IPS-15b (cell line): ENCODE measurements around the gene MLXIP.

Experiments
- H3K27me3 ChIP-seq: one replicate; pipeline ENCODE4 v1.6.1; 2013; ENCODE audit warnings: low read length; ENCODE audit not compliant: control insufficient read depth, insufficient read depth
- H3K36me3 ChIP-seq: one replicate; pipeline ENCODE4 v1.6.1; 2013; ENCODE audit warnings: low read length; ENCODE audit not compliant: control insufficient read depth, insufficient read depth
- H3K4me1 ChIP-seq: one replicate; pipeline ENCODE4 v1.6.1; 2013; ENCODE audit warnings: mild to moderate bottlenecking, low read length; ENCODE audit not compliant: control insufficient read depth, insufficient read depth
- H3K4me3 ChIP-seq: one replicate; pipeline ENCODE4 v1.5.1; 2013; ENCODE audit warnings: low read depth, low read length
- H3K9ac ChIP-seq: one replicate; pipeline ENCODE4 v1.6.1; 2013; ENCODE audit warnings: low read depth, mild to moderate bottlenecking, low read length
- H3K9me3 ChIP-seq: one replicate; pipeline ENCODE4 v1.6.1; 2013; ENCODE audit warnings: mild to moderate bottlenecking, low read length; ENCODE audit not compliant: control insufficient read depth, insufficient read depth

The MLXIP gene

DNA sequence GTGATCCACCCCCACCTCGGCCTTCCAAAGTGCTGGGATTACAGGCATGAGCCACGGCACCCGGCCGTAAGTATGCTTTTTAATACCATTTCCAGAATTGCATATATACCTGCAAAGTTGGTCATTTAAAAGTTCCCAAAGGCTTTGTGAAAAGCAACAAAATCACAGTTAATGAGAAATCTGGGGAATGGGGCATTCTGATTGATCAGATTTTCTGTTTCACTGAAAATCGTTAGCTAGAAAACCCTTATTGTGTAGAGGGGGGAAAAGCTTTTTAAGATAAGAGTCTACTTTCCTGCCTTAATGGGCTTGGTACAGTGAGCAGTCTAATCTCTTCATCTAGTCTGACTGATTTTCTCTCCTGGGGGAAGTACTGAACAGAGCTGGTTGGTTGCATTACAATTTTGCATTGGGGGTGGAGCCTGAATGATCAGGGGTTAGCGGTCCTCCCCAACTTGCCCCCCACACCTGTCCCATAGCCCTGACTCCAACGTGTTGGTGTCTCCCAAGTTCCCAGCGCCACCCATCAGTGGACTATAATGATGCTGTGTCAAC lies 71.6 kb downstream of the MLXIP start:
- Histone ChIP-seq H3K4me3 (no peak overlapping the region), H3K4me1 (no peaks in the 10 kb centered on the region), H3K36me3 (no peaks in the 10 kb centered on the region), H3K9ac (no peak overlapping the region), H3K9me3 (no peaks in the 10 kb centered on the region), H3K27me3 (no peaks in the 10 kb centered on the region)

DNA sequence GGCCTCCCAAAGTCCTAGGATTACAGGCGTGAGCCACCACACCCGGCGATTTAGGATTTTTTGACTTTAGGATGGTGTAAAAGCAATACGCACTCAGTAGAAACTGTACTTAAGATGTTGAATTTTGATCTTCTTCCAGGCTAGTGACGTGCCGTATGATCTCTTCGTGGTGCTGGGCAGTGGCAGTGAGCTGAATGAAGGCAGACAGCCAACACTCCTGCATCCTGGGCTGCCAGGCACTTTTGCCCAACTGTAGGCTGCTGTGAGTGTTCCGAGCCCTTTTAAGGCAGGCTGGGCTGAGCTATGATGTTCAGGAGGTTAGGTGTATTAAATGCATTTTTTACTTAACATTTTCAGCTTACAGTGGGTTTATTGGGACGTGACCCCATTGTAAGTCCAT lies 74.2 kb downstream of the MLXIP start:
- no peak overlapping the region for H3K4me3 ChIP-seq
- no peaks in the 10 kb centered on the region for H3K4me1 ChIP-seq
- H3K9me3 ChIP-seq = no peaks in the 10 kb centered on the region
- H3K27me3 ChIP-seq = no peaks in the 10 kb centered on the region
- no peaks in the 10 kb centered on the region for H3K36me3 ChIP-seq
- H3K9ac ChIP-seq = no peak overlapping the region

DNA sequence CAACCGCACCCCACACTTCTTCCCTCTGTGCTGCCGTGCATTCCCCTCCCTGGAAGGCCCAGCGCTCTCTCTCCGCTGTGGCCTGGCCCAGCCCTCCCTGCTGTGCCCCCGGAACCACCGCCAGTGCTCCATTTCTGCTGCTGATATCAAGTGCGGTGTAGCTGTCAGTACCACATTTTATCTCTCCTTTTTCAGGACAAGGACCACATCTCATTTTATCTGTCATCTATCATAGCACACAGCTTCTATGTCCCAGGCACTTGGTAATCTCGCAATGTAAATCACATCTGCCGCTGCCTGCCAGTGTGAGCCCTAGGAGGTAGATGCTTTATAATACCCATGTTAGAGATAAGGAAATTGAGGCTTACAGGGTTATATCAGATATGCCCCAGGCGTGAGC lies 77.1 kb downstream of the MLXIP start:
- no peaks in the 10 kb centered on the region for H3K27me3 ChIP-seq
- no peaks in the 10 kb centered on the region for H3K36me3 ChIP-seq
- no peak overlapping the region for H3K4me3 ChIP-seq
- no peak overlapping the region for H3K9ac ChIP-seq
- no peaks in the 10 kb centered on the region for H3K4me1 ChIP-seq
- H3K9me3 ChIP-seq = no peaks in the 10 kb centered on the region

DNA sequence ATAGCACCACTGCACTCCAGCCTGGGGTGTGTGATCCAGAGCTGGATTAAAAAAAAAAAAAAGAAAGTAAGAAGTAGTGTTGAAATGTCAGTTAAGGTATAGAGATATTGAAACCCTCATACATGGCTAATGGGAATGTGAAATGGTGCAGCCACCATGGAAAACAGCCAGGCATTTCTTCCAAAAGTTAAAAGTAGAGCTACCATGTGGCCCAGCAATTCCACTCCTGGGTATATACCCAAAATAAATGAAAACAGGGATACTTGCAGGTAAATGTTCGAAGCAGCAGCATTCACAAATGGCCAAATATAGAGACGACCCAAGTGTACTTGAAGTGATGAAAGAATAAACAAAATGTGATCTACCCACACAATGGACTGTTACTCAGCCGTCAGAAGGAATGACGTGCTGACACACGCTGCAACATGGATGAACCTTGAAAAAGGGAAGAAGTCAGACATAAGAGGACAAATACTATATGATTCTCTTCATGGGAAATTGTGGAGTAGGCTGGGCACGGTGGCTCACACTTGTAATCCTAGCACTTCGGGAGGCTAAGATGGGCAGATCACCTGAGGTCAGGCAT lies 80.2 kb downstream of the MLXIP start:
- H3K9ac ChIP-seq = no peak overlapping the region
- H3K4me1 ChIP-seq = no peaks in the 10 kb centered on the region
- no peaks in the 10 kb centered on the region for H3K27me3 ChIP-seq
- H3K4me3 ChIP-seq = no peak overlapping the region
- H3K36me3 ChIP-seq = no peaks in the 10 kb centered on the region
- H3K9me3 ChIP-seq = no peaks in the 10 kb centered on the region

DNA sequence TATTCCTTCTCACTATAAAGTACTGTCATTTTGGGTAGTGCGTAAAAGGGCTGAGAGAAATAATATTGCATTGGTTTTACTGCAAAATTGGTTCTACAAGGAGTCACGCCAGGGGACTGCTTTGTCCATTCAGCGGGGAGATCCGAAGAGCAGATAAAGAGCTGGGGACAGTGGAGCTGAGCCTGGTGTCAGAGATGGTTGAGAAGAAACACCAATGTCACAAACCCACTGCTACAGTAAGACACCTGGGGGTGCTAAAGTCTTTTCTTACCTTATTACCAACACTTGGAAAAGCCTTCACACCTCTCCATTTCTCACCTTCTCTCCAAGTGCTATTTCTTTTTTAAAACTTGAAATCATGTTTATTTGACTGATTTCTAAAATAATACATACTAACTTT lies 81.3 kb downstream of the MLXIP start:
- Histone ChIP-seq H3K4me1 (no peaks in the 10 kb centered on the region), H3K9ac (no peak overlapping the region), H3K36me3 (no peaks in the 10 kb centered on the region), H3K4me3 (no peak overlapping the region), H3K9me3 (no peaks in the 10 kb centered on the region), H3K27me3 (no peaks in the 10 kb centered on the region)

DNA sequence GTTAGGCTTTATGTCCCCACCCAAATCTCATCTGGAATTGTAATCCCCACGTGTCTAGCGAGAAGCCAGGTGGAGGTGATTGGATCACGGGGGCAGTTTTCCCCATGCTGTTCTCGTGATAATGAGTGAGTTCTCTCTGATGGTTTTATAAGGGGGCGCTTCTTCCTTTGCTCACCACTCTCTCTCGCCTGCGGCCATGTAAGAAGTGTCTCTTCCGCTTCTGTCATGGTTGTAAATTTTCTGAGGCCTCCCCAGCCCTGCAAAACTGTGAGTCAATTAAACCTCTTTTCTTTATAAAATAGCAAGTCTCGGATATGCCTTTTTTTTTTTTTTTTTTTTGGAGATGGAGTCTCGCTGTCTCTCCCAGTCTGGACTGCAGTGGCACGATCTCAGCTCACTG lies 82.2 kb downstream of the MLXIP start:
- no peaks in the 10 kb centered on the region for H3K27me3 ChIP-seq

DNA sequence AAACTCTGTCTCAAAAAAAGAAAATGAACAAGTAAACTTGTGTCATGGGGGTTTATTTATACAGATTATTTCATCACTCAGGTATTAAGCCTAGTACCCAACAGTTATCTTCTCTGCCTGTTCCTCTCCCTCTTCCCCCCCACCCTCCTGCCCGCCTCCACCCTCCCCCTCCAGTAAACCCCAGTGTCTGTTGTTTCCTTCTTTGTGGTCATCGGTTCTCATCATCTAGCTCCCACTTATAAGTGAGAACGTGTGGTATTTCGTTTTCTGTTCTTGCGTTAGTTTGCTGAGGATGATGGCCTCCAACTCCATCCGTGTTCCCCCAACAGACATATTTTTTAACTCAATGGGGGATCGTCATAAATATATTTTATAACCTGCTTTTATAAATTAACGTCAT lies 83.1 kb downstream of the MLXIP start:
- no peak overlapping the region for H3K4me3 ChIP-seq
- no peak overlapping the region for H3K9ac ChIP-seq
- H3K27me3 ChIP-seq = no peaks in the 10 kb centered on the region
- no peaks in the 10 kb centered on the region for H3K4me1 ChIP-seq
- no peaks in the 10 kb centered on the region for H3K36me3 ChIP-seq
- no peaks in the 10 kb centered on the region for H3K9me3 ChIP-seq

More for the DNA sequence above, 82.2 kb downstream of the MLXIP start:
- no peak overlapping the region for H3K9ac ChIP-seq
- H3K4me3 ChIP-seq = no peak overlapping the region
- H3K4me1 ChIP-seq = no peaks in the 10 kb centered on the region
- no peaks in the 10 kb centered on the region for H3K9me3 ChIP-seq
- H3K36me3 ChIP-seq = no peaks in the 10 kb centered on the region

DNA sequence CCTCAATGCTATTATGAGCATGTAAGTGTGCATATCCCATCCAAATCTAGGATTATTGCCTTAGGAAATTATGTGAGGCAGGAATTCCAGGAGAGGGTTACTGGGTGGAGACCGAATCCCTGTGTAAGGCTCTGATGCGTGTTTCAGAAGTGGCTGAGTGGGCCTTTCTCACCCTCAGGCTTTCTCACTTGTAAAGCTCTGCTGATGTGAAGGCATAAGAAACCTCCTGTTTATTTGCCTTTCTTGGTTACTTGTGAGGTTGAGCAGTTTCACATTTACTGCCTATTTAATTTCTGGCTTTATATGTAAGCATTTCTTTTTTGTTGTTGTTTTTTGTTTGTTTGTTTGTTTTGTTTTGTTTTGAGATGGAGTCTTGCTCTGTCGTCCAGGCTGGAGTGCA lies 84.4 kb downstream of the MLXIP start:
- H3K9ac ChIP-seq = no peak overlapping the region
- H3K4me1 ChIP-seq = no peaks in the 10 kb centered on the region
- H3K9me3 ChIP-seq = no peaks in the 10 kb centered on the region
- no peak overlapping the region for H3K4me3 ChIP-seq
- no peaks in the 10 kb centered on the region for H3K27me3 ChIP-seq
- H3K36me3 ChIP-seq = no peaks in the 10 kb centered on the region

DNA sequence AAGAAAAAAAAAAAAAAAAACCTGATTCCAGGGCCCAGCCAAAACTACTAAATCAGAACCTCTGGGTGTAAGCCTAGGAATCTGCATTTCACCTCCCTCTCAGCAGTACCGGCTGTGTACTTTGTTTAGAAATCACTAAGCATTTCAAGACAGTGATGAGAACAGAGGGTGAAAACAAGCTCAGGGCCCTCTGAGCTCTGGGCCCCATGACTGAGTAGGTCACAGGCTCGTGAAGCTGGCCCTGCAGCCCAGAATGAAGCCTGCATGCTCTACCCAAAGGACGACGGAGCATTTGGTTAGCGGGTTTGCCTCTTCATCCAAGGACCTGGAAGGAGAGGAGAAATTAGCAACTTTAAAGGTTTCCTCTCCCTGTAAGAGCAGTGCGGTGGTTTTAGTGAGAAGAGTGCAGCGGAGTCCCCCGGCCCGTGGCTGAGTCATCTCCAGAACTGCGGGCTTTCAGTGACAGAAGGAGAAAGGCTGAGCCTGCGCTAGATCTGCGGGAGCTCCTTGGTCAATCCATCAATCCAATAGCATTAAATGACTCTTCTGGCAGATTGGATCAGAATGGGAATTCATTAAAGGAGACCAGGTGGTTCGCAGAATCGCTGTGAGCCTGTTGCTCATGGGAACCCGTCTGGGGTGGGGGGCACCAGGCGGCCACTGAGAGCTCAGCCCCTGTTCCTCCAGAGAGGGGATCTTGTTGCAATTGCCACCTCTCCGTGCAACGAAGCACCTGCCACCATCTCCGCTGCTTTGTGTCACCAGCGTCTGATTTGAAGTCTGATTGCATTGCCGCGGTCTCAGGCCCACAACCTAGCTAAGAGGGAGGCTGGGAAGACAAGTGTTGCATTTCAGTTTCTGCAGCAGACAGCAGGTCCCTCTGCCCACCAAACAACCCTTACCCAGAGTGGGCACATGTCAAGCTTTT lies 88.1 kb downstream of the MLXIP start:
- H3K9me3 ChIP-seq = no peaks in the 10 kb centered on the region
- no peak overlapping the region for H3K4me3 ChIP-seq
- no peaks in the 10 kb centered on the region for H3K36me3 ChIP-seq
- H3K27me3 ChIP-seq = no peaks in the 10 kb centered on the region
- no peak overlapping the region for H3K9ac ChIP-seq
- no peaks in the 10 kb centered on the region for H3K4me1 ChIP-seq

DNA sequence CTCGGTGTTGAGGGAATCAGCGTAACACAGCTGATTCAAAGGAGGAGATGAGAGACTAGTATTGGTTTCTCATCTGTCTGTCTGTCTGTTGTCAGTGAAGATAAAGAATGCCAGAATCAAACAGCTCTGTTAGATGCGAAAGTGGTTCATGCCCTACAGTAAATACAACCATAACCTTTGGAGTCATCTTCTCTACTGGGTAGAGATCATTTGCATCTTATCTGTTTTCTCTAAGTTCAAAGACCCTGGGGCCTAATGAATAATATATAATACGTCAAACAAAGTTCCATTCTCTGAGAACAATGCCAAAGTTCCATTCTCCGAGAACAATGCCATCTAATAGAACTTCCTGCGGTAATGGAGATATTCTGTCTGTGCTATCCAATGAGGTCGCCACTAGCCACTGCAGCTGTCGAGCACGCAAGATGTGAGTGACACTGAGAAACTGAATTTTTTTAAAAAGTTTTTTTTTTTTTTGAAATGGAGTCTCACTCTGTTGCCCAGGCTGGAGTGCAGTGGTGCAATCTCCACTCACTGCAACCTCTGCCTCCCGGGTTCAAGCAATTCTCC lies 88.9 kb downstream of the MLXIP start:
- Histone ChIP-seq H3K4me1 (no peaks in the 10 kb centered on the region), H3K27me3 (no peaks in the 10 kb centered on the region), H3K9me3 (no peaks in the 10 kb centered on the region), H3K4me3 (no peak overlapping the region), H3K36me3 (no peaks in the 10 kb centered on the region), H3K9ac (no peak overlapping the region)

DNA sequence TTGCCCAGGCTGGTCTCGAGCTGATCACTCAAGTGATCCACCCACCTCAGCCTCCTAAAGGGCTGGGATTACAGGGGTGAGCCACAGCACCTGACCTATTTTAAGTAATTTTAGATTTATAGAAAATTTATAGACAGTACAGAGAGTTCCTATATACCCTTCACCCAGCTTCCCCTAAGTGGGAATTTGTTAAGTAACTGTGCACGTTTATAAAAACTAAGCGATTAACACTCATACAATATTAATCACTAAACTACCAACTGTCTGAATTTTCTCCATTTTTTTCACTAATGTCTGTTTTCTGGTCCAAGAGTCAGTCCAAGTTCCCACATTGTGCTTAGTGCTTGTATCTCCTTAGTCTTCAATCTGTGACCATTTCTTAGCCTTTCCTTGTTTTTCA lies 89.9 kb downstream of the MLXIP start:
- Histone ChIP-seq H3K36me3 (no peaks in the 10 kb centered on the region), H3K4me1 (no peaks in the 10 kb centered on the region)

DNA sequence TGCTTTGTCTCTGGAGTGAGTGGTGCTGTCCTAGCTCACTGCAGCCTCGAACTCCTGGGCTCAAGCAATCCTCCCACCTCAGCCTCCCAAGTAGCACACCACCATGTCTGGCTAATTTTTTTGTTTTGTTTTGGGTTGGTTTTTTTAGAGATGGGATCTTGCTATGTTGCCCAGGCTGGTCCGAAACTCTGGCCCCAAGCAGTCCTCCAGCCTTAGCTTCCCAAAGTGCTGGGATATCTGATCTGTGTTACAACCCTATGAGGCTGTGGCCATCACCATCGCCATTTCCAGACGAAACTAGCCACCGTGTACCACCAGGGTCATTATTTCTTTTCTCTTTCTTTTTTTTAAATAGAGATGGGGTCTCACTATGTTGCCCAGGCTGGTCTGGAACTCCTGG lies 92.8 kb downstream of the MLXIP start:
- no peaks in the 10 kb centered on the region for H3K9me3 ChIP-seq
- no peaks in the 10 kb centered on the region for H3K27me3 ChIP-seq
- H3K9ac ChIP-seq = no peak overlapping the region
- H3K36me3 ChIP-seq = no peaks in the 10 kb centered on the region
- H3K4me3 ChIP-seq = no peak overlapping the region
- H3K4me1 ChIP-seq = no peaks in the 10 kb centered on the region

More for the DNA sequence above, 89.9 kb downstream of the MLXIP start:
- no peaks in the 10 kb centered on the region for H3K9me3 ChIP-seq
- no peaks in the 10 kb centered on the region for H3K27me3 ChIP-seq
- no peak overlapping the region for H3K4me3 ChIP-seq
- no peak overlapping the region for H3K9ac ChIP-seq
